Cardiac muscle cell (in vitro differentiated cells and primary cell): ENCODE results near the gene KASH5. TPM values are rescaled to one million over a fixed set of nuclear protein-coding genes. Genes with fewer than 3 reads are reported as not detected.

Source experiments
- DNase-seq, 2 donors: peaks; one replicate each; pipeline versions ENCODE4 v3.0.0 to v3.0.0-alpha.2; 2010 to 2017; ENCODE audit warnings: low read depth in 1 of 2, low spot score in 1 of 2
- H3K27ac ChIP-seq: fragments of 200-600 bp; sonication (generic); 2 replicates; pipeline ENCODE4 v1.5.1; 2016
- H3K27me3 ChIP-seq: fragments of 200-600 bp; sonication (generic); 2 replicates; pipeline ENCODE4 v1.6.0; 2016; ENCODE audit warnings: control low read depth
- H3K36me3 ChIP-seq: fragments of 200-600 bp; sonication (generic); 2 replicates; pipeline ENCODE4 v1.5.1; 2016; ENCODE audit warnings: control low read depth
- H3K4me1 ChIP-seq: fragments of 200-600 bp; sonication (generic); 2 replicates; pipeline ENCODE4 v1.8.1; 2017; ENCODE audit warnings: low read depth, mild to moderate bottlenecking, mixed run types
- H3K4me3 ChIP-seq: fragments of 200-600 bp; sonication (generic); 2 replicates; pipeline ENCODE4 v1.5.1; 2016; ENCODE audit warnings: mild to moderate bottlenecking
- H3K9me3 ChIP-seq: fragments of 200-600 bp; sonication (generic); 2 replicates; pipeline ENCODE4 v1.5.1; 2017; ENCODE audit warnings: low read depth, mild to moderate bottlenecking, control low read depth
- polyA plus RNA-seq: library from polyadenylated mRNA; unstranded; fragments of >200 nt; fragmentation: Nextera tagmentation; extraction: Ambion mirVana; gene quantifications from 2 replicates; pipeline ENCODE4 v1.2.1, GENCODE V29; 2016
- total RNA-seq: library from RNA; depleted of rRNA; stranded (reverse); fragments of >200 nt; gene quantifications from 2 replicates; pipeline ENCODE4 v1.2.3, GENCODE V29; 2016
- TF ChIP-seq, protein P1 (sequence below): IDR thresholded peaks from 2 replicates; pipeline ENCODE4 v1.5.1; 2012; ENCODE audit warnings: low read depth, mild to moderate bottlenecking, low read length

The KASH5 gene
- total and polyA plus RNA-seq, 2 experiments from 2014 or later, result 0.27 TPM; not detected in 1

DNA sequence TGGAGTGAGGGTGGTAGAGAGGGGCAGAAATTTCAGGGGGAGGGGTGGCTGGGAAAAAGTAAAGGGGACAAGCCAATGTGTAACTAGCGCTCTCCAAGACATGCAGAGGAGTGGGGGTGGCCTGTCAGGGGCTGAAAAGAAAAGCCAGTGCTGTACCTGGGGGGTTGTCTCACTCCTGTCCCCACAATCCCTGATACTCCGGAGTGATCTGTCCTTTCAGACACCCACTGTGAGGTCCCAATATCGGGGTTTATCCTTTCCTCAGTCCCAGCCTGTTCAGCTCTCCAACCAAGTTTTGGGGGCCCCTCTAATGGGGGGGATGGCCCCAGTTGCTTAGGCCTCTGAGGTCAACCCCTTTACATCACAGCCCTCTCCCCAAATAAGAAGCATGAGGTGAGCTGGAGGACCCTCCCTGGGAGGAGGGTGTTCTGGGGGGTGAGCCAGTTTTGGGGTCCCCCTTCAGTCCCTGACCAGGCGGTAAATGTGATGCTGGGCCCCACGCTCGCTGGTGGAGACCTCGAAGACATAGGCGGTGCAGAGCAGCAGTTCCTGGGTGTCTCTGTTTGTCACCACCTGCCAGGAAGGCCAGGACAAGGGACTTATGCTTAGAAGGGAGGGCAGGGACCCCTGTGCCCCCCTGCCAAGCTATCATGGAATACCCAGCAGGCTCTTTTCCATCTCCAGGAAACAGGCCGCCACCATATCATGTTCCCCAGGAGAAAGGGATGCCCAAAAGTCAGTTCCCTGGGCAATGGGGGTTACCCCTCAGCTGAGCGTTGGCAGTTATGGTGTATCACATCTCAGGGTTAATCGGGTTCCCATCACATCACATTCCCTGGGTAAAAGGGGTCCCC, 47.0 kb upstream of the KASH5 start:
- Histone ChIP-seq H3K36me3 (peaks cover 48% of the 10 kb centered on the region), H3K4me3 (no peak overlapping the region), H3K4me1 (no peaks in the 10 kb centered on the region), H3K9me3 (no peaks in the 10 kb centered on the region), H3K27me3 (no peaks in the 10 kb centered on the region), H3K27ac (no peak overlapping the region)
- no peak for DNase-seq
- TF ChIP-seq, protein P1, sequence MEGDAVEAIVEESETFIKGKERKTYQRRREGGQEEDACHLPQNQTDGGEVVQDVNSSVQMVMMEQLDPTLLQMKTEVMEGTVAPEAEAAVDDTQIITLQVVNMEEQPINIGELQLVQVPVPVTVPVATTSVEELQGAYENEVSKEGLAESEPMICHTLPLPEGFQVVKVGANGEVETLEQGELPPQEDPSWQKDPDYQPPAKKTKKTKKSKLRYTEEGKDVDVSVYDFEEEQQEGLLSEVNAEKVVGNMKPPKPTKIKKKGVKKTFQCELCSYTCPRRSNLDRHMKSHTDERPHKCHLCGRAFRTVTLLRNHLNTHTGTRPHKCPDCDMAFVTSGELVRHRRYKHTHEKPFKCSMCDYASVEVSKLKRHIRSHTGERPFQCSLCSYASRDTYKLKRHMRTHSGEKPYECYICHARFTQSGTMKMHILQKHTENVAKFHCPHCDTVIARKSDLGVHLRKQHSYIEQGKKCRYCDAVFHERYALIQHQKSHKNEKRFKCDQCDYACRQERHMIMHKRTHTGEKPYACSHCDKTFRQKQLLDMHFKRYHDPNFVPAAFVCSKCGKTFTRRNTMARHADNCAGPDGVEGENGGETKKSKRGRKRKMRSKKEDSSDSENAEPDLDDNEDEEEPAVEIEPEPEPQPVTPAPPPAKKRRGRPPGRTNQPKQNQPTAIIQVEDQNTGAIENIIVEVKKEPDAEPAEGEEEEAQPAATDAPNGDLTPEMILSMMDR, result no peak

DNA sequence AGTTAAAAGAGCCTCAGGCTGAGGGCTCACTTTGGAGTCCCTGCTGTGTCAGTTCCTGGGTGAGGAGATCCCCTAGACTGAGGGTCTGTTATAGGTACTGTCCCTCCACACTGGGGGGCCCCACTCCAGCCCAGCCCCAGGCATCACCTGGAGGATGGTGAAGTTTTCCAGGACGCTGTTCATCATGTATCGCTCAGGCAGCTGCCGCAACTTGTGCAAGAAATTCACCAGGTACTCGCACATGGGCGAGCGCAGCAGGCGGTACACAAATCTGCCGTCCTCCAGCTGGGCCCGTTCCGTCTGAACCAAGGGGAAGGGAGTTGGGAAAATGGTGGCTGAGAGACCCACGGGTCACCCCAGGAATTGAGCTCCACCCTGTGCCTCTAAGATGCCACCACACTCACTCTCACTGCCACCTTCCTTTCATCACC, 45.7 kb upstream of the KASH5 start:
- no peak overlapping the region for H3K27ac ChIP-seq
- TF ChIP-seq, protein P1, result no peak
- DNase-seq, result no peak
- no peaks in the 10 kb centered on the region for H3K9me3 ChIP-seq
- H3K27me3 ChIP-seq, result no peaks in the 10 kb centered on the region
- H3K36me3 ChIP-seq, result peaks cover 60% of the 10 kb centered on the region
- no peak overlapping the region for H3K4me3 ChIP-seq
- H3K4me1 ChIP-seq, result no peaks in the 10 kb centered on the region

DNA sequence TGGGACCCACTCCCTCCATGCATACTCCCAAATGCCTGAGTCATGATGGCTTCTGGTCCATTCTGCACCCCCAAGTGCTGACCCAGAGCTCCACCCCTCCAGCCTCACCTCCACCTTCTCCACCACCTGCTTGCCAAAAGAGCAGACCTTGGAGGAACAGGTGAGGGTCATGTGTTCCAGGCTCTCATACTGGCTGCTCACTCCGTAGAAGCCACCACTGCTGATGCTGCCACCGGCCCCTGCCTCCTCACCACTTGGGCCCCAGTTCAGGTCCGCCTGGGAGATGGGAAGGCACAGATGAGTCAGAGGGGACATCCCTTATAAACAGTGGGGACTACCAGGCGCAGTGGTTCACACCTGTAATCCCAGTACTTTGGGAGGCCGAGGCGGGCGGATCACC, 44.9 kb upstream of the KASH5 start:
- DNase-seq, result no peak
- TF ChIP-seq, protein P1, result no peak
- H3K9me3 ChIP-seq, result no peaks in the 10 kb centered on the region

DNA sequence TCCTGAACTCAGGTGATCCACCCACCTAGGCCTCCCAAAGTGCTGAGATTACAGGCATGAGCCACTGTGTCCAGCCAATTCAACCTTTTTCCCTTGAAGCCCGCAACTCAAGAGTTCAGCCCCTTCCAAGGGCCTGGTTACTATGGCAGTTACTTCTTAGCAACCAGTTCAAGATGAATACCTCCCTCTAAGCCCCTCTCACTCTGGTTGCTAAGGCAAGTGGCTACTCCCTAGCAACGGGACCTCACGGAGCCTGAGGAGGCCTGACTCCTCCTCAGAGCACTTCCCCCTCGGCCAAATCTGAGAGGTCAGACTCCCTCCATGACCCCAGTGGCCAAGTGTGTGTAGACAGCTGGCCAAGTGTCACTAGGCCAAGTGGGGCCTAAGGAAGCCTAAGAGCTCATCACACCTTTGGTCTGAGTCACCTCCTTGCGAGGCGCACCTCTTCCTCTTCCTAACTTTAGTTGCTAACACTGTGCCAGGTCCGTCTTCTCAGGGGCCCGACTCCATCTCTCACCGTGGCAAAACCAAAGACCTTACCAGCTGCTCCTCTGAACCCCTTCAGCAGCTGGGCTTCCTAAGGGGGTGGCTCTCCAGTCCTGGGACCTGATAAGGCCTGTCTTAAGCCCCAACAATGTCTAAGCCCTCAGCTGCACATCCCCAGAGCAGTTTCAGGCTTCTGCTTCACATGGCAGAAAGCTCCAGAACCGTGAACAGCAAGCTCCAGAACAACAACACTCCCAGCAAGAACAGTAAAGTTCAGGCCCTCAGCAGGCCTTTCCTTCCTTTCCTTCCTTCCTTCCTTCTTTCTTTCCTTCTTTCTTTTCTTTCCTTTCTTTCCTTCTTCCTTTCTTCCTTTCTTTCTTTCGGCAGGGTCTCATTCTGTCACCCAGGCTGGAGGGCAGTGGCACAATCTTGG, 43.3 kb upstream of the KASH5 start:
- peaks cover 78% of the 10 kb centered on the region for H3K36me3 ChIP-seq
- TF ChIP-seq, protein P1, result no peak
- H3K27ac ChIP-seq, result no peak overlapping the region
- H3K4me1 ChIP-seq, result no peaks in the 10 kb centered on the region
- H3K27me3 ChIP-seq, result no peaks in the 10 kb centered on the region
- no peak for DNase-seq
- no peaks in the 10 kb centered on the region for H3K9me3 ChIP-seq
- H3K4me3 ChIP-seq, result no peak overlapping the region

More for the DNA sequence above, 44.9 kb upstream of the KASH5 start:
- Histone ChIP-seq H3K27ac (no peak overlapping the region), H3K36me3 (peaks cover 66% of the 10 kb centered on the region), H3K27me3 (no peaks in the 10 kb centered on the region), H3K4me3 (no peak overlapping the region), H3K4me1 (no peaks in the 10 kb centered on the region)

DNA sequence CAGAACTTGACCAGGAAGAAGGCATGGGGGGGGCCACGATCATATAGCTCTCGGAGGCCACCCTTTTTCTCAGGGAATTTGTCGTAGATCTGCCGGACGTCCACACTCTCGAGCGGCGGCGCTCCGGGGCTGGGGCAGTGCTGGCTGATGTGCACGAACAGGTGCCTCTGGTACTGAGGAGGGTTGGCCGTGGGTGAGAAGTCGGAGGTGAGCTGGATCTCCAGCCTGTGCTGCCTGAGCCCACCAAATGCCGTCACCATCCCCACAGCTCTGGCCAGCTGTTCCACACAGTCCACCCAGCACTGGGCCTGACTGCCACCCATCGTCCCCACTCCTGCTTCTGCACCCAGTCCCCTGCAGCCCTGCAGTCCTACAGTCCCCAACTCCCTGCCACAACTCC, 40.9 kb upstream of the KASH5 start:
- peaks cover 83% of the 10 kb centered on the region for H3K36me3 ChIP-seq
- no peaks in the 10 kb centered on the region for H3K4me1 ChIP-seq
- TF ChIP-seq, protein P1, result no peak
- H3K27ac ChIP-seq, result no peak overlapping the region
- no peak for DNase-seq
- no peaks in the 10 kb centered on the region for H3K9me3 ChIP-seq
- H3K4me3 ChIP-seq, result no peak overlapping the region
- no peaks in the 10 kb centered on the region for H3K27me3 ChIP-seq
